Epithelial cell of prostate (primary cell): Measurements from ENCODE around the gene PLAC1.
A peak's percentile ranks its signal among the peaks of the same experiment; 100 is the strongest.

ENCODE experiments used
- DNase-seq: peaks from one replicate; pipeline ENCODE4 v3.0.0-alpha.2; 2011; ENCODE audit warnings: low read depth, low spot score
- H3K27ac ChIP-seq: fragments of 450-650 bp; 2 replicates; pipeline ENCODE4 v1.5.1; 2017; ENCODE audit warnings: mild to moderate bottlenecking

PLAC1 gene

DNA sequence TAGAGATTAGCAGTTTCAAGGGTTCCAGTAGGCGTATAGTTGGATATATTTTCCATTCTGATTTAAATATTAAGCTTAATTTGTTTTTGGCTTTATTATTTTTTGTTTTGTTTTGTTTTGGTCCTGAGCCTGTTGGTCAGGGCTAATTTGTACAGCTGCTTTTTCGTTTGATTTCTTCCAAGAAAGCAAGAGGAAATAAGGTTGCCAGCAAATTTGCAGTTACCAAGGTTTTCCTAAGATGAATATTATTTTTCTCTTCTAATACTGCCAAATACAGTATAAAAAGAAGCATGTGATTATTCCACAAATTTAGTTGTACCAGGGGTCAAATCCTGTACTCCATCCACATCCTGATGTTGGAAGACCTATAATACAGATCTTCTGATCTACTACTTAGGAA is 24.9 kb downstream of the PLAC1 start:
- DNase-seq, result no peak
- H3K27ac ChIP-seq, result no peak overlapping the region

DNA sequence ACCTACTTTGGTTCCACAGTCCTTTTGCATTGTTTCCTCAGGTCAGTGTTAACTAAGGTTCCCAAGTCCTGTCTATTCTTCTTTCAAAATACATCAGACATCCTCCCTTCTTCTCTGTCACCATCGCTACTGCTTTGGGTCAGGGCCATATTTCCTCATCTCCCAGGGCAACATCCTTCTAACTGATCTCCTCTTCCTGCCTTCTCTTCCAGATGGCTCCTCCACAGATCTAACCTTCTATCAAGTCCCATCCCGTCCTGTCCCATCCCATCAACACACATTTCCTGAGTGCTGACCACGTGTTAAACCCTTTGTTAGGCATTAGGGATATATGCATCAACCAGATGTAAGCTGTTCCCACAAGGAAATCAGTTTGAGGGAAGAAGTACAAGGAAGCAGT is 25.9 kb downstream of the PLAC1 start:
- no peak overlapping the region for H3K27ac ChIP-seq

DNA sequence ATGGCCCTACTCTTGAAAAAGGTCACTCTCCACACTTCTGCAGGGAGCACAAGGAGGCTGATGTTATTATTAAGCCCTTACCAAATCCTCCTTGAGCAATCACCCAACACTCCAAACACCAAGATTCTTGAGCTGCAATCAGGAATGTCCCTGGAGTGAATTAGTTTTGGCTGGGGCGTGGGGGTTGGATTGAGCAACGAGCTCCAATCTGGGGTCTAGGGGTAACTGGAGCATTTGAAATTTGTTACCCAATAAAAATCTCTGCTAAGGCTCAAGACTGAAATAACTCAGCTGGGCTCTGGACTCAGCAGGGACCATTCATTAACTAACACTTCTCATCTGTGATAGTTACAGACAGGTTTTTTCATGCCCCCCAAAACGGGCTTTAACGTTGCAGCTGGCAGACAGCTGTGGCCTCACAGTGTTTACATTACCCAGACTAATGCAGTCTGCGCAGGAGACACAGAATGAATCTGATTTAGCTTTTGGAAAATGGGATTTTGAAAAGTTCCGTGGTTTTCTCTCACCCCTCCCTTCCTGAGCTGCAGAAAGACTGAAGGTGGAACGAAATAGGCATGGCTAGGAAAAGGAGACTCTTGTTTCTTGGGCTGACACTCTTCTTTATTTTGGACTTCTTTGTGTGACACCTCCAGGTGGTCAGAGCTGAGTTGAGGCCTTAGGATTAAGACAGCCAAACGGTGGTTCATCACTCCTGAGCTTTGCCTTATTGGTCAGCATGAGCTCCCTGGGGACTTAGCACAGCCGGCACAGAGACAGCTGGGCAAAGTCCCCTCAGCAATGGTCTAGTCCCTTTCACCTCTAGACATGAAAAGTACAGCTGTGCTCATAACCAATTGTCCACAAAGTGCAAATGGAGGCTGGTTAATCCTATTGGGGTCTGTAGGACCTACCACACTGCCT is 26.6 kb downstream of the PLAC1 start:
- no peak for DNase-seq
- H3K27ac ChIP-seq, result no peak overlapping the region

More for the DNA sequence above, 25.9 kb downstream of the PLAC1 start:
- DNase-seq, result no peak

GRCh38 chrX:134628663-134629062 is 29.6 kb downstream of the PLAC1 start:
- H3K27ac ChIP-seq, result no peak overlapping the region
- no peak for DNase-seq

DNA sequence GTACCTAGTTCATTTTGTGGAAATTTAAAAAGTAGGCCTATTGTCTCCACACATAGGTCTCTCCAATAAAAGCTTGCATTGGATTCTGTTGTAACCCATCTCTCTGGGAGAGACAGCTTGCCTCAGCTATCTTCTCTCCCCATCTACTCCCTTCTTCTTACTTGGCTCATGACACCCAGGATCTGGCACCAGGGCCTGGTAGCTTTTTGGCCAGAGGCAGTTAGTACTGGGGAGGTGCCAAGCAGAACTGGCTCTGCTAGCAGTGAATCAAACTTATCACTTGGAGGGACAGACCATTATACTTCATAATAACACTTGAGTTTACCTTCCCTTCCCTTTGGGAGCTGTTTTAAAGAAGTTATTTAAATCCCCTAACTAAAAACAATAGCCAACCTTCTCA is 31.8 kb downstream of the PLAC1 start:
- DNase-seq, result no peak
- H3K27ac ChIP-seq, result no peak overlapping the region

- no peak for DNase-seq
- no peak overlapping the region for H3K27ac ChIP-seq
Measured at GRCh38 chrX:134625315-134625718, 33.0 kb downstream of the PLAC1 start.

- no peak for DNase-seq
- H3K27ac ChIP-seq, result no peak overlapping the region
Measured at GRCh38 chrX:134624046-134624430, 34.2 kb downstream of the PLAC1 start.

GRCh38 chrX:134623293-134624045 is 34.8 kb downstream of the PLAC1 start:
- peak overlapping the region; percentile 59 for H3K27ac ChIP-seq
- no peak for DNase-seq

DNA sequence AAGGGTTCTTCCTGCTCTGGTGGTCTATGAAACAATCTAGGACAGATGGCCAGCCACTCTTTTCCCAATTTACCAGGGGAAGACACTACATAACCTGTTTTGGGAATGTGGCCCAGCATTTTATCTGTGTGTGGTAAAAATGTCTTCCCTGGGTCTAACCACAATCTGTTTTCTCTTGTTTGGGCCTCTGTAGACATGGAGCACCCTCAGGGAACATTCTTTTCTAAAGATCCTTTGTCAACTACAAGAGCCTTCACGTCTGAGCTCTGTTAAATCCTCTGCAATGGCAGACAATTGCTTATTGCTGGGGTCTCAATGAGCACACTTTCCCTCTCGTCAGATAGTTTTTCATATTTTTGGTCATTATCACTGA is 35.5 kb downstream of the PLAC1 start:
- H3K27ac ChIP-seq, result peak overlapping the region; percentile 59
- DNase-seq, result no peak

GRCh38 chrX:134622056-134622812 is 36.0 kb downstream of the PLAC1 start:
- DNase-seq, result peak; percentile 37
- peak overlapping the region; percentile 59 for H3K27ac ChIP-seq

DNA sequence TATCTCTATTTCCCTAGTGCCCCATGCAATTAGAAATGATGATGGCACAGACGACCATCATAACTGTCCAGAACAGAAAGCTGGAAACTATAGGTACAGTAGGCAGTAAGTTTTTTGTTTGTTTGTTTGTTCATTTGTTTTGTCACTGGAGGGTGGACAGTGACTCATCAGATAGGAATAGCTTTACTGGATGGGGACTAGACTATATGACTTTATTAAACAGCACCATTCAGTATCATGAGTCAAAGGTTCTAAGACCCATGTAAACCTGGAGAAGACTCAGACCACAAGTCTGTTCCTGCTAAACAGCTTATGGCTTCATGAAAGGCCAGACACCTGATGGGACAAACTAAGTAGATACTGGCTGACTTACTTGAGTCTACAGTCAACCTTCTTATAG is 38.4 kb downstream of the PLAC1 start:
- no peak for DNase-seq

GRCh38 chrX:134613396-134613795 is 44.9 kb downstream of the PLAC1 start:
- no peak overlapping the region for H3K27ac ChIP-seq
- no peak for DNase-seq

More for the DNA sequence above, 38.4 kb downstream of the PLAC1 start:
- no peak overlapping the region for H3K27ac ChIP-seq

DNA sequence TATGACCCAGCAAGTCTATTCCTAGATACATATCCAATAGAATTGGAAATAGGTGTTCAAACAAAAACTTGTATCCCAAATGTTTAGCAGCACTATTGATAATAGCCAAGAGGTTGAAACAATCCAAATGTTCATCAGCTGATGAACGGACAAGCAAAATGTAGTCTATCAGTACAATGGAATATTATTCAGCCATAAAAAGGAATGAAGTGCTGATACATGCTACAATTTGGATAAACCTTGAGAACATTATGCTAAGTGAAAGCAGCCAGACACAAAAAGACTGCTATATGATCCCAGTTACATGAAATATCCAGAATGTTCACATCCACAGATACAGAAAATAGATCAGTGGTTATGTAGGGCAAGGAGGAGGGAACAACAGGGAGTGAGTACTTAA is 50.1 kb downstream of the PLAC1 start:
- DNase-seq, result no peak
- no peak overlapping the region for H3K27ac ChIP-seq

DNA sequence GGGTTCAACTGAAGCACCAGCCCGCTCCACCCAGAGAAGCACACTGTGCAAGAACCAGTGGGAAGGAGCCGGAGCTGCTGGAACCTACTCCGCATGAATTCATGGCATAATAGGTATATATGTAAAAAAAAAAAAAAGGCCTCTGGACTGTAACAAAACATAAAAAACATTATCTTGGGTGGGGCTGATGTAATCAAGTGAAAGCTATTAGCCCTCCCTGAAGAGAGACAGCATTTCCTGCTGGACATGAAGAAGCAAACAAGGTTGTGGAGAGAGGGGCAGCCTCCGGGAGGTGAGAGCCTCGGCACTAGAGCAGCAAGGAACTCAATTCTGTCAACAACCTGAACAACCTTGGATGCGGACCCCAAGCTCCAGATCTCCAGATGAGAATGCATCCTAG is 50.7 kb downstream of the PLAC1 start:
- H3K27ac ChIP-seq, result no peak overlapping the region
- no peak for DNase-seq

DNA sequence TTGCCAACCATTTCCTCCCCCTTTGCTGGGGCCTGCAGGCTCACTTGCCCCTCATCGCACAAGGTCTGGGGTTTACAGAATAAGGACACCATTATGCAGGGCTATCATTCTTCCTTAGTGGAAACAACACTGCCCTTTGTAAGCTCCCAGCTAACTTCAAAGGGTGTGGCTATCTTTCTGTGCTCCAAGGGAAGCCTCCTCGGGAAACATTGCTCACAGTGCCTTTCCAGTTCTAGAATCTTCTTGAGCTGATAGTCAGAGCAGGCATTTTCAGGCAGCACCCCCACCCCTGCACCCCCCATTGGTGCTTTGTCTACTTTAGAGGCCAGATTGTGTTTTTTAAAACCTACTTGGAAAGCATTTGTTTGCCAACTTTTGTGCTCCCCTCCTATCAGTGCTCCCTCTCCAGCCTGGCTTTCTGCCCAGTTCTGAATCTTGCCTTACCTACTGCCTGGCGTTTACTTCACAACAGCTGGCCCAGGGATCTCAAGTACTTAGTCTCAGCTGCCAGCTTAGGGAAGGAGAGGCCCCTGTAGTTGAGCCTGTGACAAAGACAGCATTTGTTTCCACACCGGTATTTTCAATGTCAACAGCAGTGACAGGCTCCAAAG is 53.5 kb downstream of the PLAC1 start:
- peak overlapping the region; percentile 87 for H3K27ac ChIP-seq

DNA sequence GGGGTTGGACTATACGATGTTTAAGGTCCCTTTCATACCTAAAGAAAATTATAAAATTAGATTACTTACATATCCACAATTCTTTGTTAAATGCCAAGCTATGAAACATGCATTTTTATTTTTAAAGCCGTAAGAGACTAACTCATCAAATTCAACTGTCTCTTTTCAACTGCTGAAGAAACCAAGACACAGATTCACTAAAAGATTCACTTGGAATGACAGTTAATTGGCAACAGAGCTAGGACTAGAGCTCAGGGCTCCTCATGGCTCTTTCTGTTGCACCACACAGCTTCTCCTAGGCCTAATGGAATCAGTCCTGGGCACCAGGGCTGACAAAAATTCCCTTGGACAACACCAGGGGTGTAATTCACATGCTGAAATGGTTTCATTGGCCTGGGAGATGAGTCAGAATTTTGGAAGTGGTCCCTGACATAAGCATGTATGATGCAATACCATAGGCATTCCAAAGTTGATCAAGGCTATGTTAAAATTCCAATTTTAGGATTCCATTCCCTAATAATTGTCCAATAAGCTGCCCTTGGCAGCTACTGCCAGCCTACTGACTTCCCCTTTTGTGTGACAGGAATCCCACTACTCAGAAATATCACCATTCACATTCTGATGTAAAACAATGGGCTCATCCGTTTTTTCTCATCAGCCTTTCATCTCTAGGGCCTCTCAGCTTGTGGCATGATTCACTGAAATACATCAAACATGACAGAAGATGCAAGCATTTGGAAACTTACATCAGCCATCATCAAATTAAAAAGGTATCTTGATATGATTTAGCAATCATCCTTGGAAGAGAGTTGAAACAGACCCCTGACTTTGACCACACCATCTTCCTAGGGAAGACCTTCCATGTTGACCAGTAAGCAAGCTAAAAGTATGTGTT is 54.2 kb downstream of the PLAC1 start:
- peak overlapping the region; percentile 87 for H3K27ac ChIP-seq

More for the DNA sequence above, 53.5 kb downstream of the PLAC1 start:
- DNase-seq, result no peak

GRCh38 chrX:134602410-134602809 is 55.9 kb downstream of the PLAC1 start:
- H3K27ac ChIP-seq, result no peak overlapping the region
- no peak for DNase-seq

More for the DNA sequence above, 54.2 kb downstream of the PLAC1 start:
- DNase-seq, result no peak

- no peak overlapping the region for H3K27ac ChIP-seq
- no peak for DNase-seq
Measured at GRCh38 chrX:134601240-134601765, 57.0 kb downstream of the PLAC1 start.

DNA sequence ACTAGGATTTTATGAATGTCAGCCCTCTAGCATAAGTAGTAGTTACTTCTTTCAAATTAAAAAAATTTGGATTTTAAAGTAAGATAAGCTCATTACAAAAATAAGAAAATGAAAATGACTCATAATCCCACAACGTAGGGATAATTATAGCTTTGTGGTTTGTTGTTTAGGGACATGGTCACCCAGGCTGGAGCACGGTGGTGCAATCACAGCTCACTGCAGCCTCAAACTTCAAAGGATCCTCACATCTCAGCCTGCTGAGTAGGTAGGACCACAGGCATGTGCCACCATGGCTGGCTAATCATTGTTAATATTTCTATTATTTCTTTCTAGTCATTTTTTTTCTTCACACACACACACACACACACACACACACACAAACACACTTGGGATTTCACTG is 57.6 kb downstream of the PLAC1 start:
- no peak overlapping the region for H3K27ac ChIP-seq
- no peak for DNase-seq
